WTC11 (cell line): ENCODE results near the gene SNAPC4. TPM values are rescaled to one million over a fixed set of nuclear protein-coding genes. Genes with fewer than 3 reads are reported as not detected.

Source experiments
- ATAC-seq: fragments of 200-7000 bp; cut with Tn5 transposase; 2 replicates; pipeline ENCODE4 v1.10.0; 2021; ENCODE audit warnings: mild to moderate bottlenecking, moderate library complexity
- CTCF ChIA-PET: fragments of 300-600 bp; sonication (Branson Sonifier 250); formaldehyde crosslinking; loops from one replicate; lab custom pipeline; 2021; ENCODE audit warnings: antibody characterized with exemption; lab: Charles Lee
- POLR2A ChIA-PET: fragments of 350-600 bp; sonication (Branson Sonifier 250); formaldehyde crosslinking; loops from one replicate; lab custom pipeline; 2021; ENCODE audit warnings: antibody characterized with exemption; lab: Charles Lee
- DNase-seq: peaks from one replicate; pipeline ENCODE4 v3.0.0; 2021; ENCODE audit warnings: low spot score
- H3K27ac Mint-ChIP-seq: 2 replicates; pipeline ENCODE4 v1.8.0; 2021; ENCODE audit warnings: mixed read lengths
- H3K27me3 Mint-ChIP-seq: 2 replicates; pipeline ENCODE4 v1.8.0; 2021; ENCODE audit warnings: low read depth, mild to moderate bottlenecking, moderate library complexity, mixed read lengths
- H3K36me3 Mint-ChIP-seq: 2 replicates; pipeline ENCODE4 v1.8.0; 2021; ENCODE audit warnings: mixed read lengths
- H3K4me1 Mint-ChIP-seq: 2 replicates; pipeline ENCODE4 v1.8.0; 2022; ENCODE audit warnings: mixed read lengths
- H3K4me3 Mint-ChIP-seq: 2 replicates; pipeline ENCODE4 v1.8.0; 2021; ENCODE audit warnings: mild to moderate bottlenecking, moderate library complexity, mixed read lengths
- H3K9me3 Mint-ChIP-seq: 2 replicates; pipeline ENCODE4 v1.8.0; 2021; ENCODE audit warnings: mixed read lengths
- CBFB ChIP-seq: sonication (generic); formaldehyde crosslinking; IDR thresholded peaks from 2 replicates; pipeline ENCODE4 v1.8.1; 2022; ENCODE audit warnings: mild to moderate bottlenecking, low read depth, missing genetic modification reagents
- EMX1 ChIP-seq: fragments of 250-450 bp; sonication (Bioruptor Pico); IDR thresholded peaks from 2 replicates; pipeline ENCODE4 v1.8.0; 2021; ENCODE audit warnings: mild to moderate bottlenecking
- FOXP1 ChIP-seq: sonication (generic); formaldehyde crosslinking; IDR thresholded peaks from 2 replicates; pipeline ENCODE4 v1.8.0; 2022; ENCODE audit warnings: missing genetic modification reagents, mild to moderate bottlenecking, moderate library complexity, borderline replicate concordance
- GRHL2 ChIP-seq: fragments of 250-450 bp; sonication (Bioruptor Pico); IDR thresholded peaks from 2 replicates; pipeline ENCODE4 v1.8.0; 2022; ENCODE audit warnings: mild to moderate bottlenecking, moderate library complexity; ENCODE audit not compliant: insufficient replicate concordance, severe bottlenecking
- HMGA2 ChIP-seq: fragments of 250-450 bp; sonication (Bioruptor Pico); IDR thresholded peaks from 2 replicates; pipeline ENCODE4 v1.4.0; 2021; ENCODE audit warnings: mild to moderate bottlenecking, moderate library complexity
- IRF2 ChIP-seq: sonication (generic); formaldehyde crosslinking; IDR thresholded peaks from 2 replicates; pipeline ENCODE4 v1.8.0; 2022; ENCODE audit warnings: low read depth, missing genetic modification reagents, borderline replicate concordance
- NFYB ChIP-seq: sonication (generic); formaldehyde crosslinking; conservative IDR thresholded peaks from 2 replicates; pipeline ENCODE4 v1.8.0; 2022; ENCODE audit warnings: low read depth, missing genetic modification reagents
- NR1H2 ChIP-seq: sonication (generic); formaldehyde crosslinking; IDR thresholded peaks from 2 replicates; pipeline ENCODE4 v1.9.0; 2021; ENCODE audit warnings: mild to moderate bottlenecking, moderate library complexity, missing genetic modification reagents
- NR2C2 ChIP-seq: sonication (generic); formaldehyde crosslinking; IDR thresholded peaks from 2 replicates; pipeline ENCODE4 v1.8.0; 2022; ENCODE audit warnings: mild to moderate bottlenecking, missing genetic modification reagents
- PRRX2 ChIP-seq: fragments of 250-450 bp; sonication (Bioruptor Pico); IDR thresholded peaks from 2 replicates; pipeline ENCODE4 v1.8.0; 2021; ENCODE audit warnings: mild to moderate bottlenecking
- RELA ChIP-seq: sonication (generic); formaldehyde crosslinking; IDR thresholded peaks from 2 replicates; pipeline ENCODE4 v1.8.1; 2022; ENCODE audit warnings: missing genetic modification reagents, mild to moderate bottlenecking, borderline replicate concordance
- TEAD4 ChIP-seq: sonication (generic); formaldehyde crosslinking; IDR thresholded peaks from 2 replicates; pipeline ENCODE4 v1.8.0; 2022; ENCODE audit warnings: mild to moderate bottlenecking, missing genetic modification reagents
- ZNF232 ChIP-seq: sonication (generic); formaldehyde crosslinking; IDR thresholded peaks from 2 replicates; pipeline ENCODE4 v1.8.0; 2022; ENCODE audit warnings: mild to moderate bottlenecking, missing genetic modification reagents
- ZNF263 ChIP-seq: sonication (generic); formaldehyde crosslinking; IDR thresholded peaks from 2 replicates; pipeline ENCODE4 v1.8.1; 2022; ENCODE audit warnings: low read depth, mild to moderate bottlenecking, moderate library complexity, missing genetic modification reagents
- ZNF396 ChIP-seq: fragments of 250-450 bp; sonication (Bioruptor Pico); IDR thresholded peaks from 2 replicates; pipeline ENCODE4 v1.8.0; 2021; ENCODE audit warnings: mild to moderate bottlenecking, moderate library complexity, borderline replicate concordance
- ZNF671 ChIP-seq: fragments of 250-450 bp; sonication (Bioruptor Pico); IDR thresholded peaks from 2 replicates; pipeline ENCODE4 v1.8.0; 2021; ENCODE audit warnings: mild to moderate bottlenecking
- total RNA-seq: library from RNA; stranded (reverse); gene quantifications from 3 replicates; pipeline ENCODE4 v1.2.3, GENCODE V29; 2021
- TF ChIP-seq, protein P1 (sequence below): fragments of 250-450 bp; sonication (Bioruptor Pico); IDR thresholded peaks from 2 replicates; pipeline ENCODE4 v1.9.0; 2021; ENCODE audit warnings: mild to moderate bottlenecking, borderline replicate concordance
- TF ChIP-seq, protein P2 (sequence below): sonication (generic); formaldehyde crosslinking; IDR thresholded peaks from 2 replicates; pipeline ENCODE4 v1.8.1; 2022; ENCODE audit warnings: mild to moderate bottlenecking, missing genetic modification reagents, moderate library complexity, borderline replicate concordance
- TF ChIP-seq, protein P3 (sequence below): fragments of 250-450 bp; sonication (Bioruptor Pico); IDR thresholded peaks from 2 replicates; pipeline ENCODE4 v1.9.0; 2021; ENCODE audit warnings: mild to moderate bottlenecking
- TF ChIP-seq, protein P4 (sequence below): fragments of 250-450 bp; sonication (Bioruptor Pico); IDR thresholded peaks from 2 replicates; pipeline ENCODE4 v1.9.0; 2021; ENCODE audit warnings: mild to moderate bottlenecking
- TF ChIP-seq, protein P5 (sequence below): sonication (generic); formaldehyde crosslinking; IDR thresholded peaks from 2 replicates; pipeline ENCODE4 v1.8.1; 2022; ENCODE audit warnings: mild to moderate bottlenecking, moderate library complexity, missing genetic modification reagents

Gene SNAPC4
- total RNA-seq, 1 experiment from 2014 or later, result 22.8 TPM

DNA sequence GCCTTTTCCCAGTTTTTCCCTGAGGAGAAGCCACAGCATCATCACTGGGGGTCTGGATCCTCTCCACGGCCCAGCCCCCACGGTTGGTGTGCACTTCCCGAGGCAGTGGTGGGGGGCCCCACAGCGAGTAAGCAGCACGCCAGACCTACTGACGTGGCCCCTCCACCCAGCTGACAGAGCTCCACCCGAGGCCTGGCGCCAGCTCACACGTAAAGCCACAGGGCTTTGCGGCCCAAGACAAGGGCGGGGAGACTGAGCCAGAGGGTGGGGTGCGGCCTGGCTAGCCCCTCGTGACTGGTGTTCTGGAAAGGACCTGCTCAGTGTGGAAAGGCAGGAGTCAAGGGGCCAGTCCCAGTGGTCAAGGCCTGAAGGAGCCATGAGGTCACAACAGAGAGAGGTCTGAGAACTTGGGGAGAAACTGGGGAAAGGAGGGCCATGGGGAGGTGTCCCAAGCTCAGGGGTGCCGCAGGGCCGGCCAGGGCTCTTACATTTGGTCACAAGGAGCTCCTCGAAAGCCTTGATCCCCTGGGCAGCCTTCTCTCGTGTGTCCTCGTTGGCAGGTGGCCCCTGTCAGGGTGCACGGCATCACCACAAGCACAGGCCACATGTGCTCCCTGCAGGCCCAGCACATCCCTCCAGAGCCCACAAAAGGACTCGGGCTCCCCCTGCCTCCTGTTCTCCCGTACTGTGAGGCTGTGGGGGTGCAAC lies 5.5 kb downstream of the SNAPC4 start:
- H3K9me3 Mint-ChIP-seq, result no peaks in the 10 kb centered on the region
- H3K36me3 Mint-ChIP-seq, result peaks cover 42% of the 10 kb centered on the region
- ChIA-PET POLR2A (no interaction called here), CTCF (interaction anchor here (1.3 kb wide), 1 partner anchor 31 kb away, joined by 3 read pairs; the partner anchor contains the start of gene DNLZ)
- no peak overlapping the region for H3K27ac Mint-ChIP-seq
- TF ChIP-seq PRRX2 (CRISPR knock-in tag) (no peak), ZNF263 (CRISPR knock-in tag) (no peak), ZNF396 (no peak), ZNF232 (CRISPR knock-in tag) (no peak), IRF2 (CRISPR knock-in tag) (no peak), NFYB (no peak), GRHL2 (CRISPR knock-in tag) (no peak)
- TF ChIP-seq, protein P1, sequence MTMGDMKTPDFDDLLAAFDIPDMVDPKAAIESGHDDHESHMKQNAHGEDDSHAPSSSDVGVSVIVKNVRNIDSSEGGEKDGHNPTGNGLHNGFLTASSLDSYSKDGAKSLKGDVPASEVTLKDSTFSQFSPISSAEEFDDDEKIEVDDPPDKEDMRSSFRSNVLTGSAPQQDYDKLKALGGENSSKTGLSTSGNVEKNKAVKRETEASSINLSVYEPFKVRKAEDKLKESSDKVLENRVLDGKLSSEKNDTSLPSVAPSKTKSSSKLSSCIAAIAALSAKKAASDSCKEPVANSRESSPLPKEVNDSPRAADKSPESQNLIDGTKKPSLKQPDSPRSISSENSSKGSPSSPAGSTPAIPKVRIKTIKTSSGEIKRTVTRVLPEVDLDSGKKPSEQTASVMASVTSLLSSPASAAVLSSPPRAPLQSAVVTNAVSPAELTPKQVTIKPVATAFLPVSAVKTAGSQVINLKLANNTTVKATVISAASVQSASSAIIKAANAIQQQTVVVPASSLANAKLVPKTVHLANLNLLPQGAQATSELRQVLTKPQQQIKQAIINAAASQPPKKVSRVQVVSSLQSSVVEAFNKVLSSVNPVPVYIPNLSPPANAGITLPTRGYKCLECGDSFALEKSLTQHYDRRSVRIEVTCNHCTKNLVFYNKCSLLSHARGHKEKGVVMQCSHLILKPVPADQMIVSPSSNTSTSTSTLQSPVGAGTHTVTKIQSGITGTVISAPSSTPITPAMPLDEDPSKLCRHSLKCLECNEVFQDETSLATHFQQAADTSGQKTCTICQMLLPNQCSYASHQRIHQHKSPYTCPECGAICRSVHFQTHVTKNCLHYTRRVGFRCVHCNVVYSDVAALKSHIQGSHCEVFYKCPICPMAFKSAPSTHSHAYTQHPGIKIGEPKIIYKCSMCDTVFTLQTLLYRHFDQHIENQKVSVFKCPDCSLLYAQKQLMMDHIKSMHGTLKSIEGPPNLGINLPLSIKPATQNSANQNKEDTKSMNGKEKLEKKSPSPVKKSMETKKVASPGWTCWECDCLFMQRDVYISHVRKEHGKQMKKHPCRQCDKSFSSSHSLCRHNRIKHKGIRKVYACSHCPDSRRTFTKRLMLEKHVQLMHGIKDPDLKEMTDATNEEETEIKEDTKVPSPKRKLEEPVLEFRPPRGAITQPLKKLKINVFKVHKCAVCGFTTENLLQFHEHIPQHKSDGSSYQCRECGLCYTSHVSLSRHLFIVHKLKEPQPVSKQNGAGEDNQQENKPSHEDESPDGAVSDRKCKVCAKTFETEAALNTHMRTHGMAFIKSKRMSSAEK, result no peak
- TF ChIP-seq, protein P2, sequence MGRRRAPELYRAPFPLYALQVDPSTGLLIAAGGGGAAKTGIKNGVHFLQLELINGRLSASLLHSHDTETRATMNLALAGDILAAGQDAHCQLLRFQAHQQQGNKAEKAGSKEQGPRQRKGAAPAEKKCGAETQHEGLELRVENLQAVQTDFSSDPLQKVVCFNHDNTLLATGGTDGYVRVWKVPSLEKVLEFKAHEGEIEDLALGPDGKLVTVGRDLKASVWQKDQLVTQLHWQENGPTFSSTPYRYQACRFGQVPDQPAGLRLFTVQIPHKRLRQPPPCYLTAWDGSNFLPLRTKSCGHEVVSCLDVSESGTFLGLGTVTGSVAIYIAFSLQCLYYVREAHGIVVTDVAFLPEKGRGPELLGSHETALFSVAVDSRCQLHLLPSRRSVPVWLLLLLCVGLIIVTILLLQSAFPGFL (CRISPR knock-in tag), result no peak
- no peak for ATAC-seq
- no peaks in the 10 kb centered on the region for H3K27me3 Mint-ChIP-seq
- no peak for DNase-seq
- no peak overlapping the region for H3K4me3 Mint-ChIP-seq
- peaks cover 9% of the 10 kb centered on the region for H3K4me1 Mint-ChIP-seq

DNA sequence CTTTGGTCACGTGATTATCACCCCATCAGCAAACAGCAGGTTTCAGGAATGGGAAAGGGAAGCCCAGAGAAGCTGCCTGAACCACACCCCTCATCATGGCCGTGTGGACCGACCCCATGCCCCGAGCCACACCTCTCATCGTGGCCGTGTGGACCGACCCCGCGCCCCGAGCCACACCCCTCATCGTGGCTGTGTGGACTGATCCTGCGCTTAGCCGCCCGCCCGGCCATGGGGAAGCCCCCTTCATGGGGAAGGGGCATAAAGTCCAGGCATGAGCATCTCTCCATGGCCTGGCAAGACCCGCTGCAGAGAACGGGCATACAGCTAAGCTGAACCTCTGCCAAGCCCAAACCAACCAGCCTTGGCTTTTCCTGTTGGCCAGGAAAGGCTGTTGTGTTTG lies 6.4 kb downstream of the SNAPC4 start:
- POLR2A ChIA-PET, result no interaction called here
- no peak overlapping the region for H3K27ac Mint-ChIP-seq
- H3K36me3 Mint-ChIP-seq, result peaks cover 42% of the 10 kb centered on the region
- CTCF ChIA-PET, result no interaction called here
- H3K27me3 Mint-ChIP-seq, result no peaks in the 10 kb centered on the region
- no peak for DNase-seq
- TF ChIP-seq RELA (CRISPR knock-in tag), result no peak
- no peak for TF ChIP-seq ZNF671 (CRISPR knock-in tag)
- no peak for TF ChIP-seq NR1H2 (CRISPR knock-in tag)
- no peak for TF ChIP-seq NR2C2
- no peak for TF ChIP-seq CBFB (CRISPR knock-in tag)
- no peak for TF ChIP-seq HMGA2 (CRISPR knock-in tag)
- TF ChIP-seq, protein P3, sequence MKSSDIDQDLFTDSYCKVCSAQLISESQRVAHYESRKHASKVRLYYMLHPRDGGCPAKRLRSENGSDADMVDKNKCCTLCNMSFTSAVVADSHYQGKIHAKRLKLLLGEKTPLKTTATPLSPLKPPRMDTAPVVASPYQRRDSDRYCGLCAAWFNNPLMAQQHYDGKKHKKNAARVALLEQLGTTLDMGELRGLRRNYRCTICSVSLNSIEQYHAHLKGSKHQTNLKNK (CRISPR knock-in tag), result no peak
- no peak for TF ChIP-seq FOXP1 (CRISPR knock-in tag)
- TF ChIP-seq TEAD4, result no peak
- TF ChIP-seq, protein P4, sequence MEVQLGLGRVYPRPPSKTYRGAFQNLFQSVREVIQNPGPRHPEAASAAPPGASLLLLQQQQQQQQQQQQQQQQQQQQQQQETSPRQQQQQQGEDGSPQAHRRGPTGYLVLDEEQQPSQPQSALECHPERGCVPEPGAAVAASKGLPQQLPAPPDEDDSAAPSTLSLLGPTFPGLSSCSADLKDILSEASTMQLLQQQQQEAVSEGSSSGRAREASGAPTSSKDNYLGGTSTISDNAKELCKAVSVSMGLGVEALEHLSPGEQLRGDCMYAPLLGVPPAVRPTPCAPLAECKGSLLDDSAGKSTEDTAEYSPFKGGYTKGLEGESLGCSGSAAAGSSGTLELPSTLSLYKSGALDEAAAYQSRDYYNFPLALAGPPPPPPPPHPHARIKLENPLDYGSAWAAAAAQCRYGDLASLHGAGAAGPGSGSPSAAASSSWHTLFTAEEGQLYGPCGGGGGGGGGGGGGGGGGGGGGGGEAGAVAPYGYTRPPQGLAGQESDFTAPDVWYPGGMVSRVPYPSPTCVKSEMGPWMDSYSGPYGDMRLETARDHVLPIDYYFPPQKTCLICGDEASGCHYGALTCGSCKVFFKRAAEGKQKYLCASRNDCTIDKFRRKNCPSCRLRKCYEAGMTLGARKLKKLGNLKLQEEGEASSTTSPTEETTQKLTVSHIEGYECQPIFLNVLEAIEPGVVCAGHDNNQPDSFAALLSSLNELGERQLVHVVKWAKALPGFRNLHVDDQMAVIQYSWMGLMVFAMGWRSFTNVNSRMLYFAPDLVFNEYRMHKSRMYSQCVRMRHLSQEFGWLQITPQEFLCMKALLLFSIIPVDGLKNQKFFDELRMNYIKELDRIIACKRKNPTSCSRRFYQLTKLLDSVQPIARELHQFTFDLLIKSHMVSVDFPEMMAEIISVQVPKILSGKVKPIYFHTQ, result no peak
- TF ChIP-seq, protein P5, sequence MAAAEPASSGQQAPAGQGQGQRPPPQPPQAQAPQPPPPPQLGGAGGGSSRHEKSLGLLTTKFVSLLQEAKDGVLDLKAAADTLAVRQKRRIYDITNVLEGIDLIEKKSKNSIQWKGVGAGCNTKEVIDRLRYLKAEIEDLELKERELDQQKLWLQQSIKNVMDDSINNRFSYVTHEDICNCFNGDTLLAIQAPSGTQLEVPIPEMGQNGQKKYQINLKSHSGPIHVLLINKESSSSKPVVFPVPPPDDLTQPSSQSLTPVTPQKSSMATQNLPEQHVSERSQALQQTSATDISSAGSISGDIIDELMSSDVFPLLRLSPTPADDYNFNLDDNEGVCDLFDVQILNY (CRISPR knock-in tag), result no peak
- TF ChIP-seq EMX1, result no peak
- TF ChIP-seq, all 79 proteins: peak for 0
- no peak for ATAC-seq
- Mint-ChIP-seq H3K4me1 (peaks cover under 1% of the 10 kb centered on the region; the same call in 1 of the 2 replicates), H3K4me3 (no peak overlapping the region), H3K9me3 (no peaks in the 10 kb centered on the region)
